ENCODE measurements around the gene BEND3.

The BEND3 gene

GRCh38 chr6:107059606-107060005 lies 55.7 kb downstream of the BEND3 start:
- no peak overlapping the region for H3K9ac ChIP-seq (ENCODE audit: low read length)
- no peak overlapping the region for H3K4me3 ChIP-seq (ENCODE audit: low read length)
- H3K27ac ChIP-seq (ENCODE audit: low read length), result no peak overlapping the region
- no peaks in the 10 kb centered on the region for H3K9me3 ChIP-seq (ENCODE audit: control insufficient read depth, low read depth, low read length)
- H3K27me3 ChIP-seq (ENCODE audit: control insufficient read depth, insufficient read depth, low read length), result no peaks in the 10 kb centered on the region
- H3K36me3 ChIP-seq (ENCODE audit: control insufficient read depth, low read depth, low read length), result no peaks in the 10 kb centered on the region
- peaks cover 13% of the 10 kb centered on the region for H3K4me1 ChIP-seq (ENCODE audit: control insufficient read depth, low read depth, low read length)

- no peaks in the 10 kb centered on the region for H3K36me3 ChIP-seq (ENCODE audit: control insufficient read depth, low read depth, low read length)
- H3K4me1 ChIP-seq (ENCODE audit: control insufficient read depth, low read depth, low read length), result peaks cover 13% of the 10 kb centered on the region
- H3K27ac ChIP-seq (ENCODE audit: low read length), result no peak overlapping the region
- no peak overlapping the region for H3K9ac ChIP-seq (ENCODE audit: low read length)
- no peak overlapping the region for H3K4me3 ChIP-seq (ENCODE audit: low read length)
- no peaks in the 10 kb centered on the region for H3K9me3 ChIP-seq (ENCODE audit: control insufficient read depth, low read depth, low read length)
- no peaks in the 10 kb centered on the region for H3K27me3 ChIP-seq (ENCODE audit: control insufficient read depth, insufficient read depth, low read length)
Observed at GRCh38 chr6:107057679-107058078, 57.6 kb downstream of the BEND3 start.

- no peak overlapping the region for H3K27ac ChIP-seq (ENCODE audit: low read length)
- H3K9ac ChIP-seq (ENCODE audit: low read length), result no peak overlapping the region
- no peaks in the 10 kb centered on the region for H3K36me3 ChIP-seq (ENCODE audit: control insufficient read depth, low read depth, low read length)
- H3K4me1 ChIP-seq (ENCODE audit: control insufficient read depth, low read depth, low read length), result peaks cover 11% of the 10 kb centered on the region
- no peak overlapping the region for H3K4me3 ChIP-seq (ENCODE audit: low read length)
- H3K27me3 ChIP-seq (ENCODE audit: control insufficient read depth, insufficient read depth, low read length), result no peaks in the 10 kb centered on the region
- no peaks in the 10 kb centered on the region for H3K9me3 ChIP-seq (ENCODE audit: control insufficient read depth, low read depth, low read length)
Observed at GRCh38 chr6:107056796-107057195, 58.5 kb downstream of the BEND3 start.

- H3K27me3 ChIP-seq (ENCODE audit: control insufficient read depth, insufficient read depth, low read length), result no peaks in the 10 kb centered on the region
- peaks cover 3% of the 10 kb centered on the region for H3K36me3 ChIP-seq (ENCODE audit: control insufficient read depth, low read depth, low read length)
- H3K4me3 ChIP-seq (ENCODE audit: low read length), result no peak overlapping the region
- no peak overlapping the region for H3K27ac ChIP-seq (ENCODE audit: low read length)
- H3K4me1 ChIP-seq (ENCODE audit: control insufficient read depth, low read depth, low read length), result no peaks in the 10 kb centered on the region
- no peak overlapping the region for H3K9ac ChIP-seq (ENCODE audit: low read length)
- H3K9me3 ChIP-seq (ENCODE audit: control insufficient read depth, low read depth, low read length), result no peaks in the 10 kb centered on the region
Observed at GRCh38 chr6:107047807-107048206, 67.5 kb downstream of the BEND3 start.

- no peak overlapping the region for H3K4me3 ChIP-seq (ENCODE audit: low read length)
- no peaks in the 10 kb centered on the region for H3K4me1 ChIP-seq (ENCODE audit: control insufficient read depth, low read depth, low read length)
- no peak overlapping the region for H3K27ac ChIP-seq (ENCODE audit: low read length)
- peaks cover 3% of the 10 kb centered on the region for H3K36me3 ChIP-seq (ENCODE audit: control insufficient read depth, low read depth, low read length)
- no peaks in the 10 kb centered on the region for H3K27me3 ChIP-seq (ENCODE audit: control insufficient read depth, insufficient read depth, low read length)
- H3K9ac ChIP-seq (ENCODE audit: low read length), result no peak overlapping the region
- H3K9me3 ChIP-seq (ENCODE audit: control insufficient read depth, low read depth, low read length), result no peaks in the 10 kb centered on the region
Observed at GRCh38 chr6:107045826-107046675, 69.3 kb downstream of the BEND3 start.

GRCh38 chr6:107033126-107033525 lies 82.2 kb downstream of the BEND3 start:
- H3K9ac ChIP-seq (ENCODE audit: low read length), result no peak overlapping the region
- no peak overlapping the region for H3K4me3 ChIP-seq (ENCODE audit: low read length)
- H3K27me3 ChIP-seq (ENCODE audit: control insufficient read depth, insufficient read depth, low read length), result no peaks in the 10 kb centered on the region
- H3K36me3 ChIP-seq (ENCODE audit: control insufficient read depth, low read depth, low read length), result no peaks in the 10 kb centered on the region
- no peaks in the 10 kb centered on the region for H3K9me3 ChIP-seq (ENCODE audit: control insufficient read depth, low read depth, low read length)
- no peaks in the 10 kb centered on the region for H3K4me1 ChIP-seq (ENCODE audit: control insufficient read depth, low read depth, low read length)
- H3K27ac ChIP-seq (ENCODE audit: low read length), result no peak overlapping the region

- no peaks in the 10 kb centered on the region for H3K4me1 ChIP-seq (ENCODE audit: control insufficient read depth, low read depth, low read length)
Observed at GRCh38 chr6:107032051-107032450, 83.3 kb downstream of the BEND3 start.

GRCh38 chr6:107030151-107030550 lies 85.2 kb downstream of the BEND3 start:
- H3K9me3 ChIP-seq (ENCODE audit: control insufficient read depth, low read depth, low read length), result no peaks in the 10 kb centered on the region
- no peak overlapping the region for H3K4me3 ChIP-seq (ENCODE audit: low read length)
- H3K27me3 ChIP-seq (ENCODE audit: control insufficient read depth, insufficient read depth, low read length), result no peaks in the 10 kb centered on the region
- H3K4me1 ChIP-seq (ENCODE audit: control insufficient read depth, low read depth, low read length), result no peaks in the 10 kb centered on the region
- no peak overlapping the region for H3K9ac ChIP-seq (ENCODE audit: low read length)
- no peaks in the 10 kb centered on the region for H3K36me3 ChIP-seq (ENCODE audit: control insufficient read depth, low read depth, low read length)
- no peak overlapping the region for H3K27ac ChIP-seq (ENCODE audit: low read length)

More at GRCh38 chr6:107032051-107032450, 83.3 kb downstream of the BEND3 start:
- H3K9ac ChIP-seq (ENCODE audit: low read length), result no peak overlapping the region
- no peaks in the 10 kb centered on the region for H3K36me3 ChIP-seq (ENCODE audit: control insufficient read depth, low read depth, low read length)
- H3K27me3 ChIP-seq (ENCODE audit: control insufficient read depth, insufficient read depth, low read length), result no peaks in the 10 kb centered on the region
- no peak overlapping the region for H3K4me3 ChIP-seq (ENCODE audit: low read length)
- no peak overlapping the region for H3K27ac ChIP-seq (ENCODE audit: low read length)
- H3K9me3 ChIP-seq (ENCODE audit: control insufficient read depth, low read depth, low read length), result no peaks in the 10 kb centered on the region

GRCh38 chr6:107026965-107027364 lies 88.3 kb downstream of the BEND3 start:
- no peak overlapping the region for H3K27ac ChIP-seq (ENCODE audit: low read length)
- H3K4me1 ChIP-seq (ENCODE audit: control insufficient read depth, low read depth, low read length), result no peaks in the 10 kb centered on the region
- no peaks in the 10 kb centered on the region for H3K27me3 ChIP-seq (ENCODE audit: control insufficient read depth, insufficient read depth, low read length)
- H3K9me3 ChIP-seq (ENCODE audit: control insufficient read depth, low read depth, low read length), result no peaks in the 10 kb centered on the region
- H3K4me3 ChIP-seq (ENCODE audit: low read length), result no peak overlapping the region
- H3K36me3 ChIP-seq (ENCODE audit: control insufficient read depth, low read depth, low read length), result no peaks in the 10 kb centered on the region
- H3K9ac ChIP-seq (ENCODE audit: low read length), result no peak overlapping the region

- H3K27me3 ChIP-seq (ENCODE audit: control insufficient read depth, insufficient read depth, low read length), result no peaks in the 10 kb centered on the region
- H3K36me3 ChIP-seq (ENCODE audit: control insufficient read depth, low read depth, low read length), result no peaks in the 10 kb centered on the region
- no peak overlapping the region for H3K4me3 ChIP-seq (ENCODE audit: low read length)
- H3K27ac ChIP-seq (ENCODE audit: low read length), result no peak overlapping the region
- no peak overlapping the region for H3K9ac ChIP-seq (ENCODE audit: low read length)
- no peaks in the 10 kb centered on the region for H3K9me3 ChIP-seq (ENCODE audit: control insufficient read depth, low read depth, low read length)
- no peaks in the 10 kb centered on the region for H3K4me1 ChIP-seq (ENCODE audit: control insufficient read depth, low read depth, low read length)
Observed at GRCh38 chr6:107021446-107022185, 93.7 kb downstream of the BEND3 start.

- Histone ChIP-seq H3K4me3 (ENCODE audit: low read length) (no peak overlapping the region), H3K27me3 (ENCODE audit: control insufficient read depth, insufficient read depth, low read length) (no peaks in the 10 kb centered on the region), H3K9ac (ENCODE audit: low read length) (no peak overlapping the region), H3K27ac (ENCODE audit: low read length) (no peak overlapping the region), H3K36me3 (ENCODE audit: control insufficient read depth, low read depth, low read length) (no peaks in the 10 kb centered on the region), H3K4me1 (ENCODE audit: control insufficient read depth, low read depth, low read length) (no peaks in the 10 kb centered on the region), H3K9me3 (ENCODE audit: control insufficient read depth, low read depth, low read length) (no peaks in the 10 kb centered on the region)
Observed at GRCh38 chr6:107020239-107020638, 95.1 kb downstream of the BEND3 start.
